Measurements from ENCODE around the gene TNIK.

TNIK gene

GRCh38 chr3:171356251-171356650 lies 104.0 kb downstream of the TNIK start:
- H3K4me3 ChIP-seq (ENCODE audit: low read depth, low read length): no peak overlapping the region
- DNase-seq (ENCODE audit: low read depth): no peak
- TF ChIP-seq POLR2A (IDR thresholded peaks at IDR 0.05; ENCODE audit: extremely low read depth, insufficient read length) (no peak), CTCF (IDR thresholded peaks at IDR 0.05; ENCODE audit: low read depth, low read length) (no peak), MAX (IDR thresholded peaks at IDR 0.05; ENCODE audit: low read depth, low read length) (no peak), MYC (IDR thresholded peaks at IDR 0.05; ENCODE audit: low read depth, low read length) (no peak)

- no peak overlapping the region for H3K4me3 ChIP-seq (ENCODE audit: low read depth, low read length)
- no peak for DNase-seq (ENCODE audit: low read depth)
- TF ChIP-seq POLR2A (IDR thresholded peaks at IDR 0.05; ENCODE audit: extremely low read depth, insufficient read length) (no peak), MYC (IDR thresholded peaks at IDR 0.05; ENCODE audit: low read depth, low read length) (no peak), CTCF (IDR thresholded peaks at IDR 0.05; ENCODE audit: low read depth, low read length) (no peak), MAX (IDR thresholded peaks at IDR 0.05; ENCODE audit: low read depth, low read length) (no peak)
These were observed 105.3 kb downstream of the TNIK start for GRCh38 chr3:171354706-171355582.

GRCh38 chr3:171354049-171354705 lies 106.0 kb downstream of the TNIK start:
- no peak for DNase-seq (ENCODE audit: low read depth)
- H3K4me3 ChIP-seq (ENCODE audit: low read depth, low read length): no peak overlapping the region
- no peak for TF ChIP-seq MYC (IDR thresholded peaks at IDR 0.05; ENCODE audit: low read depth, low read length)
- TF ChIP-seq CTCF (IDR thresholded peaks at IDR 0.05; ENCODE audit: low read depth, low read length): no peak
- TF ChIP-seq POLR2A (IDR thresholded peaks at IDR 0.05; ENCODE audit: extremely low read depth, insufficient read length): no peak
- no peak for TF ChIP-seq MAX (IDR thresholded peaks at IDR 0.05; ENCODE audit: low read depth, low read length)

GRCh38 chr3:171353423-171353822 lies 106.8 kb downstream of the TNIK start:
- no peak overlapping the region for H3K4me3 ChIP-seq (ENCODE audit: low read depth, low read length)
- no peak for DNase-seq (ENCODE audit: low read depth)
- TF ChIP-seq POLR2A (IDR thresholded peaks at IDR 0.05; ENCODE audit: extremely low read depth, insufficient read length) (no peak), MYC (IDR thresholded peaks at IDR 0.05; ENCODE audit: low read depth, low read length) (no peak), MAX (IDR thresholded peaks at IDR 0.05; ENCODE audit: low read depth, low read length) (no peak), CTCF (IDR thresholded peaks at IDR 0.05; ENCODE audit: low read depth, low read length) (no peak)

GRCh38 chr3:171352387-171352935 lies 107.7 kb downstream of the TNIK start:
- DNase-seq (ENCODE audit: low read depth): no peak
- no peak for TF ChIP-seq MAX (IDR thresholded peaks at IDR 0.05; ENCODE audit: low read depth, low read length)
- TF ChIP-seq MYC (IDR thresholded peaks at IDR 0.05; ENCODE audit: low read depth, low read length): no peak
- no peak for TF ChIP-seq POLR2A (IDR thresholded peaks at IDR 0.05; ENCODE audit: extremely low read depth, insufficient read length)
- TF ChIP-seq CTCF (IDR thresholded peaks at IDR 0.05; ENCODE audit: low read depth, low read length): no peak
- no peak overlapping the region for H3K4me3 ChIP-seq (ENCODE audit: low read depth, low read length)

Measured in NB4 (cell line).